ENCODE data around the gene GADD45G. TPM values are rescaled to one million over a fixed set of nuclear protein-coding genes. Genes with fewer than 3 reads are reported as not detected.

GADD45G gene
- polyA plus RNA-seq, 1 of the 3 experiments (the other 2 are of a cell fraction) = 1.3 TPM

DNA sequence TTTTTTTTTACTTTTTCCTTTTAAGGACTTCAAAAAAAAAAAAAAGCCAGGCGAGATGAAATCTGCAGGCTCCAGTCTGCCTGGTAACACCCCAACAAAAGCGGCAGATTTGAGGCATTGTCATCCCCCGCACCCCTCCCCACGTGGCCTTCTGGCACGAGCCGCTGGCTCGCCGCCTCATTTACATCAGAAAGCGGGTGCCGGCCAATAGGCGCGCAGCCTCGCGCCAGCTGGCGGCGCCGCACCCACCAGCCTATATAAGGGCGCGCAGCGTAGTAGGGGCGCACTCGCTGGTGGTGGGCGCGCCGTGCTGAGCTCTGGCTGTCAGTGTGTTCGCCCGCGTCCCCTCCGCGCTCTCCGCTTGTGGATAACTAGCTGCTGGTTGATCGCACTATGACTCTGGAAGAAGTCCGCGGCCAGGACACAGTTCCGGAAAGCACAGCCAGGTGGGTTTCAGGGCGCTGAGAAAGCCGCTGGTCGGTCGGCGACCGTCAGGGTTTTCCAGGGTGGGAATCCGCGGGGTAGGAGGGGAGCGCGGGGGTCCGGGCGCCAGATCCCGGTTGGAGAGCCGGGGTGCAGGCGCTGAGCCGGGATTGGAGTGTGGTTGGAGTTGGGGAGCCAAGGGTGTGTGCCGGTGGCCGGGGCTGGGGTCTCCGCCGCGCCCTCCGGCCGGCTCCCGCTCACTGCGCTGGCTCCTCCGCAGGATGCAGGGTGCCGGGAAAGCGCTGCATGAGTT is at the start of gene GADD45G (continued):
- TF ChIP-seq CHD2 (IDR thresholded peaks at IDR 0.05; ENCODE audit: low read length, partially characterized antibody) (peak; percentile 46), POLR2AphosphoS5 (IDR thresholded peaks at IDR 0.05; ENCODE audit: low read depth, low read length) (0 out of 2 replicates have a peak, but pooled peaks have one; percentile 38), MXI1 (IDR thresholded peaks at IDR 0.05; ENCODE audit: low read depth, low read length) (peak; percentile 95), EP300 (IDR thresholded peaks at IDR 0.05; ENCODE audit: borderline replicate concordance in 1 of 2, low read depth in 1 of 2, low read length in 1 of 2) (no peak), YY1 (IDR thresholded peaks at IDR 0.05; ENCODE audit: low read depth) (no peak), SMC3 (IDR thresholded peaks at IDR 0.05; ENCODE audit: low read depth, low read length) (no peak), JUND (IDR thresholded peaks at IDR 0.05) (no peak), GATA2 (CRISPR knock-in tag; IDR thresholded peaks at IDR 0.05) (peak; percentile 52), NRF1 (IDR thresholded peaks at IDR 0.05; ENCODE audit: low read depth, low read length) (no peak; the same call in 1 of the 2 replicates)
- TF ChIP-seq, protein P1, sequence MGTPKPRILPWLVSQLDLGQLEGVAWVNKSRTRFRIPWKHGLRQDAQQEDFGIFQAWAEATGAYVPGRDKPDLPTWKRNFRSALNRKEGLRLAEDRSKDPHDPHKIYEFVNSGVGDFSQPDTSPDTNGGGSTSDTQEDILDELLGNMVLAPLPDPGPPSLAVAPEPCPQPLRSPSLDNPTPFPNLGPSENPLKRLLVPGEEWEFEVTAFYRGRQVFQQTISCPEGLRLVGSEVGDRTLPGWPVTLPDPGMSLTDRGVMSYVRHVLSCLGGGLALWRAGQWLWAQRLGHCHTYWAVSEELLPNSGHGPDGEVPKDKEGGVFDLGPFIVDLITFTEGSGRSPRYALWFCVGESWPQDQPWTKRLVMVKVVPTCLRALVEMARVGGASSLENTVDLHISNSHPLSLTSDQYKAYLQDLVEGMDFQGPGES (IDR thresholded peaks at IDR 0.05; ENCODE audit: low read depth, low read length) = no peak; the same call in 1 of the 2 replicates
- TF ChIP-seq, protein P2, sequence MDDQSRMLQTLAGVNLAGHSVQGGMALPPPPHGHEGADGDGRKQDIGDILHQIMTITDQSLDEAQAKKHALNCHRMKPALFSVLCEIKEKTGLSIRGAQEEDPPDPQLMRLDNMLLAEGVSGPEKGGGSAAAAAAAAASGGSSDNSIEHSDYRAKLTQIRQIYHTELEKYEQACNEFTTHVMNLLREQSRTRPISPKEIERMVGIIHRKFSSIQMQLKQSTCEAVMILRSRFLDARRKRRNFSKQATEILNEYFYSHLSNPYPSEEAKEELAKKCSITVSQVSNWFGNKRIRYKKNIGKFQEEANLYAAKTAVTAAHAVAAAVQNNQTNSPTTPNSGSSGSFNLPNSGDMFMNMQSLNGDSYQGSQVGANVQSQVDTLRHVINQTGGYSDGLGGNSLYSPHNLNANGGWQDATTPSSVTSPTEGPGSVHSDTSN (IDR thresholded peaks at IDR 0.05) = no peak

DNA sequence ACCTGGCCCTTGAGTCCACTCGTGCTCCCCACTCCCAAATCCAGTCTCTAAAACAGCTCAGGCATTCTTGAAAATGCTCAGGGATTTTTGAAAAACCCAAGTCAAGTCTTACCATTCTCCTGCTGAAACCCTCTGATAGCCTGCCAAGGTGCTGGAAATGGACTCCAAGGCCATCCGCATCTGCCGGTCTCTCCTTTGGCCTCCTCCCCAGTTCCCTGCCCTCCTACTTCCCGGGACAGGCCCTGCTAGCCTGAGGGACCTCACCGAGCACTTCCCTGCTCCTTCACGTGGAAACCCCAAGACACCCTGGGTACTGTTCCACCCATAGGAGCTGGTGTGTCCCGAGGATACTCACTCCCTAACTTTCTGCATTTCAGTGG is 49.8 kb upstream of the GADD45G start:
- POLR2A ChIA-PET = no interaction called here
- TF ChIP-seq, protein P2 (IDR thresholded peaks at IDR 0.05) = no peak
- no peak for TF ChIP-seq FOXM1 (IDR thresholded peaks at IDR 0.05; ENCODE audit: low read depth)
- no peak for TF ChIP-seq EP300 (IDR thresholded peaks at IDR 0.05; ENCODE audit: borderline replicate concordance in 1 of 2, low read depth in 1 of 2, low read length in 1 of 2)
- no peak for TF ChIP-seq YY1 (IDR thresholded peaks at IDR 0.05; ENCODE audit: low read depth)
- TF ChIP-seq, protein P3, sequence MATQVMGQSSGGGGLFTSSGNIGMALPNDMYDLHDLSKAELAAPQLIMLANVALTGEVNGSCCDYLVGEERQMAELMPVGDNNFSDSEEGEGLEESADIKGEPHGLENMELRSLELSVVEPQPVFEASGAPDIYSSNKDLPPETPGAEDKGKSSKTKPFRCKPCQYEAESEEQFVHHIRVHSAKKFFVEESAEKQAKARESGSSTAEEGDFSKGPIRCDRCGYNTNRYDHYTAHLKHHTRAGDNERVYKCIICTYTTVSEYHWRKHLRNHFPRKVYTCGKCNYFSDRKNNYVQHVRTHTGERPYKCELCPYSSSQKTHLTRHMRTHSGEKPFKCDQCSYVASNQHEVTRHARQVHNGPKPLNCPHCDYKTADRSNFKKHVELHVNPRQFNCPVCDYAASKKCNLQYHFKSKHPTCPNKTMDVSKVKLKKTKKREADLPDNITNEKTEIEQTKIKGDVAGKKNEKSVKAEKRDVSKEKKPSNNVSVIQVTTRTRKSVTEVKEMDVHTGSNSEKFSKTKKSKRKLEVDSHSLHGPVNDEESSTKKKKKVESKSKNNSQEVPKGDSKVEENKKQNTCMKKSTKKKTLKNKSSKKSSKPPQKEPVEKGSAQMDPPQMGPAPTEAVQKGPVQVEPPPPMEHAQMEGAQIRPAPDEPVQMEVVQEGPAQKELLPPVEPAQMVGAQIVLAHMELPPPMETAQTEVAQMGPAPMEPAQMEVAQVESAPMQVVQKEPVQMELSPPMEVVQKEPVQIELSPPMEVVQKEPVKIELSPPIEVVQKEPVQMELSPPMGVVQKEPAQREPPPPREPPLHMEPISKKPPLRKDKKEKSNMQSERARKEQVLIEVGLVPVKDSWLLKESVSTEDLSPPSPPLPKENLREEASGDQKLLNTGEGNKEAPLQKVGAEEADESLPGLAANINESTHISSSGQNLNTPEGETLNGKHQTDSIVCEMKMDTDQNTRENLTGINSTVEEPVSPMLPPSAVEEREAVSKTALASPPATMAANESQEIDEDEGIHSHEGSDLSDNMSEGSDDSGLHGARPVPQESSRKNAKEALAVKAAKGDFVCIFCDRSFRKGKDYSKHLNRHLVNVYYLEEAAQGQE (IDR thresholded peaks at IDR 0.05; ENCODE audit: low read depth, low read length) = no peak
- TF ChIP-seq FOXJ3 (CRISPR knock-in tag; IDR thresholded peaks at IDR 0.05) = no peak
- TF ChIP-seq TEAD4 (IDR thresholded peaks at IDR 0.05; ENCODE audit: borderline replicate concordance, insufficient read depth) = no peak
- no peak for TF ChIP-seq MEF2A (IDR thresholded peaks at IDR 0.05; ENCODE audit: borderline replicate concordance, low read depth)
- no peak for TF ChIP-seq NRF1 (IDR thresholded peaks at IDR 0.05; ENCODE audit: low read depth, low read length)
- TF ChIP-seq, protein P4, sequence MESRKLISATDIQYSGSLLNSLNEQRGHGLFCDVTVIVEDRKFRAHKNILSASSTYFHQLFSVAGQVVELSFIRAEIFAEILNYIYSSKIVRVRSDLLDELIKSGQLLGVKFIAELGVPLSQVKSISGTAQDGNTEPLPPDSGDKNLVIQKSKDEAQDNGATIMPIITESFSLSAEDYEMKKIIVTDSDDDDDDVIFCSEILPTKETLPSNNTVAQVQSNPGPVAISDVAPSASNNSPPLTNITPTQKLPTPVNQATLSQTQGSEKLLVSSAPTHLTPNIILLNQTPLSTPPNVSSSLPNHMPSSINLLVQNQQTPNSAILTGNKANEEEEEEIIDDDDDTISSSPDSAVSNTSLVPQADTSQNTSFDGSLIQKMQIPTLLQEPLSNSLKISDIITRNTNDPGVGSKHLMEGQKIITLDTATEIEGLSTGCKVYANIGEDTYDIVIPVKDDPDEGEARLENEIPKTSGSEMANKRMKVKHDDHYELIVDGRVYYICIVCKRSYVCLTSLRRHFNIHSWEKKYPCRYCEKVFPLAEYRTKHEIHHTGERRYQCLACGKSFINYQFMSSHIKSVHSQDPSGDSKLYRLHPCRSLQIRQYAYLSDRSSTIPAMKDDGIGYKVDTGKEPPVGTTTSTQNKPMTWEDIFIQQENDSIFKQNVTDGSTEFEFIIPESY (IDR thresholded peaks at IDR 0.05; ENCODE audit: borderline replicate concordance, low read depth) = no peak
- TF ChIP-seq RFX5 (IDR thresholded peaks at IDR 0.05; ENCODE audit: low read length) = no peak
- TF ChIP-seq, protein P1 (IDR thresholded peaks at IDR 0.05; ENCODE audit: low read depth, low read length) = no peak
- TF ChIP-seq, protein P5, sequence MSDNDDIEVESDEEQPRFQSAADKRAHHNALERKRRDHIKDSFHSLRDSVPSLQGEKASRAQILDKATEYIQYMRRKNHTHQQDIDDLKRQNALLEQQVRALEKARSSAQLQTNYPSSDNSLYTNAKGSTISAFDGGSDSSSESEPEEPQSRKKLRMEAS (IDR thresholded peaks at IDR 0.05; ENCODE audit: low read depth) = no peak
- CTCF ChIA-PET = interaction anchor here (1.1 to 1.5 kb wide), 3 partner anchors 13 to 236 kb away, joined by 3 read pairs; partner anchors contain the start of gene SECISBP2

More for the DNA sequence above, 49.8 kb upstream of the GADD45G start:
- Histone ChIP-seq H3K4me1 (ENCODE audit: control insufficient read depth in 1 of 2, insufficient read depth in 2 of 2, low read depth in 1 of 2, low read length in 1 of 2) (no peaks in the 10 kb centered on the region), H3K9ac (no peak overlapping the region), H3K4me3 (ENCODE audit: low read depth in 2 of 2, low read length in 1 of 2) (no peak overlapping the region), H2AFZ (ENCODE audit: low read depth) (no peak overlapping the region), H3F3A (replicated peaks; ENCODE audit: insufficient read depth) (no peaks in the 10 kb centered on the region), H3K4me2 (no peak overlapping the region), H3K9me3 (no peaks in the 10 kb centered on the region), H3K27me3 (ENCODE audit: insufficient read depth) (no peaks in the 10 kb centered on the region), H3K27ac (ENCODE audit: low read depth in 2 of 2, low read length in 1 of 2) (no peak overlapping the region), H3K9me2 (no peaks in the 10 kb centered on the region), H3K79me2 (ENCODE audit: insufficient read depth) (no peaks in the 10 kb centered on the region), H3K36me3 (replicated peaks in 1 of 2; ENCODE audit: control insufficient read depth in 1 of 2, insufficient read depth in 2 of 2, low read length in 1 of 2) (no peaks in the 10 kb centered on the region), H4K20me1 (ENCODE audit: insufficient read depth) (no peaks in the 10 kb centered on the region)
- WGBS (ENCODE audit: low lambda C conversion rate) = 57% methylated on average over 7 of the region's 7 CpGs
- DNase-seq = no peak
